NCI-H128 (cell line): ENCODE data around the gene ROBO2.

Source experiments
- DNase-seq: peaks from one replicate; lab custom pipeline; 2025; ENCODE audit not compliant: unreplicated experiment; lab: John Stamatoyannopoulos, UW

ROBO2 gene

GRCh38 chr3:77039606-77040171, at the start of gene ROBO2:
ROBO2 (plus strand) TSS chr3:77040099; CDS start chr3:77040786, 687 bp downstream.
- DNase-seq, result peak; percentile 14

DNA sequence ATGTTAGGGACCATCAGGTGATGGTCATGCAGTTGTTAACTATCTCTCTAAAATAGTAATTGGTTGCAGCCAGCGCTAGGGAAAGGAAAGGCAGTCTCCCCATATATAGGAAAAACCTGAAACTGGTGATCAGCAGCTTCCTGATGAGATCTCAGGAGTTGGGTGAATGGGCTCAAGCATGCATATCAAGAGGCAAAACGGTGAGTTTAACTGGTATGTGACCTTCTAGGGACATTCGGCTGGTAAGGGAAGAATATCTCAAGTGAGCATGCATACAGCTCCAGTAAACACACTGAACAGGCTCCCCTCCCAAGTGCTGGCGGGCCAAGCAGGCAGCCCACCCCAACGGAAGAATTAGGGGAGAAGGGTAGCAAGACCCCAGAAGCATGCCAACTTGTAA, 49.3 kb upstream of the ROBO2 start:
- DNase-seq, result no peak

DNA sequence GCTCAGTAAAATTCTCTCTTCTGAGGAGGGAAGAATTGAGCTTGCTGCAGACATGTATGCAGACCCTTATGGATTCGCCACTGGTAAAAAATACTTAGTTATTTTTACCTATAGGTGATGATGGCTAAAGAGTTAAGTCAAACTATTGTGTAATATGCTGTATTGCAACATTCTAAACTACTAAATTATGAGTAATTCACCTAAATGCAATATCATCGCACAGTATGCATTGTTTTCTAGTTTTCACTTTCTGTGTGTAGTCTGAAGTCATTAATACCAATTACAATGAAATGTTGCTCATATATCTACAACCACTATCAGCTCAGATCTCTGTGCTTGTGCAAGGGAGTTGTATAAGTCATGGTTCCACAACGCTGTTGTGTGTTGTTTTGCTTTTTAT, 48.7 kb upstream of the ROBO2 start:
- no peak for DNase-seq

DNA sequence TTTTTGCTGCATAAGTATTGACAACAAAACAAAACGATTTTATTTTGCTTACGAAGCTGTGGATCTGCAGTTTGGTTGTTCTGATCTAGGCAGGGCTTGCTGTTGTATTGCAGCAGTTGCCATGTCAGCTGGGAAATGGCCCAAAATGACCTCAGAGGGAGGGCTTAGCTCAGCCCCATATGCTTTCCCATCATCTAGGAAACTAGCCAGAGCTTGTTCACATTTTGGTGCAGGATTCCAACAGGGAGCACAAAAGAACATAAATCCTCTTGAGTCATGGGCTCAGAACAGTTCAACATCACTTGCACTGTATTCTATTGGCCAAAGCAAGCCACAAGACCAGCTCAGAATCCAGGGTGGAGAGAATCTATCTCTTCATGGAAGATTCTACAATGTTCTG, 42.2 kb upstream of the ROBO2 start:
- no peak for DNase-seq

GRCh38 chr3:76998555-76998954, 41.3 kb upstream of the ROBO2 start:
- no peak for DNase-seq

DNA sequence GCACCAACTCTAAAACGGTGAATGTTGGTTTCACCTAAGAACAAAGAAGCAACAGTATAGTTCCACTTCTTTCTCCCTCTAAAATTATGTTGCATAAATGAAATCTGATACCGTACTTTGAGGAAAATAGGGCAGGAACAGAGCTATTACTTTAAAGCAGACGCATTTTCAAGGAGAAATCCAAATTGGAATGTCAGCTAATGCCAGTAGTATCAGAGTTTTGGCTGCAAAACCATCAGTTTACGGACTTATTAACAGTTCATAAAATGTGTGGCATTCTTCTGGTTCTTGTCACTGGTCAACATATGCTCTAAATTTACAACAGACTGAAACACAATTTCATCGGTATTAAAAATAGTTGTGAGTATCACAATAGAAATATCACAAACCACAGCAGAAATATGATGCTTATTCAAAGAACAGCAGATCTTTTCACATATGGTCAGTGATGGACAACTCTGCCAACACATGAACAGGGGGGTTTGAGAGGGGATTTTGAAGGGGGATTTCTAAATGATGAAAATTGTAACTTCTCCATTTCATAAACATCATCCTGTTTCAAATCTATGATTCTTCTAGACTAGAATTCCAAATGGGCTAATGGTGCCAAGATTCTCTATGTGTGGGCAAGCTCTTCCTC, 38.7 kb upstream of the ROBO2 start:
- DNase-seq, result no peak

DNA sequence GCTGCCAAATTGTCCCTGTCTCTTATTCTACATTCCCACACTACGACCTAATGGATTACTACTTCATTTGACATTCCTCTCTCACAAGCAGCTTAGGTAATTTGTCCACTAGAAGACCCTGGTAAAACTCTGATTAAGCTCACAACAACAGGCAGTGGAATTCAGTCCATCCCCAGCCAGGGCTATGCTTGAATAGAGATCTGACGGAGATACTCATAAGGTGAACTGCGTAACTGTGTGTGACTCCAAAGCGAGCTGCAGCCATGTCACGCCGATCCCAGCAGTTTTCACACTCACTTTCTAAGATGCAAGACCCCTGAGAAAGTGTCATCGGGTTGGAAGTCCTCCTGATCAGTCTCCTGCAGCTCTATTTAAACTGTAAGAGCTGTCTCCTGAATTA, 25.7 kb upstream of the ROBO2 start:
- no peak for DNase-seq

GRCh38 chr3:77025471-77025870, 14.4 kb upstream of the ROBO2 start:
- DNase-seq, result no peak

GRCh38 chr3:77026904-77027634, 12.8 kb upstream of the ROBO2 start:
- no peak for DNase-seq

GRCh38 chr3:77028005-77028404, 11.9 kb upstream of the ROBO2 start:
- DNase-seq, result no peak

DNA sequence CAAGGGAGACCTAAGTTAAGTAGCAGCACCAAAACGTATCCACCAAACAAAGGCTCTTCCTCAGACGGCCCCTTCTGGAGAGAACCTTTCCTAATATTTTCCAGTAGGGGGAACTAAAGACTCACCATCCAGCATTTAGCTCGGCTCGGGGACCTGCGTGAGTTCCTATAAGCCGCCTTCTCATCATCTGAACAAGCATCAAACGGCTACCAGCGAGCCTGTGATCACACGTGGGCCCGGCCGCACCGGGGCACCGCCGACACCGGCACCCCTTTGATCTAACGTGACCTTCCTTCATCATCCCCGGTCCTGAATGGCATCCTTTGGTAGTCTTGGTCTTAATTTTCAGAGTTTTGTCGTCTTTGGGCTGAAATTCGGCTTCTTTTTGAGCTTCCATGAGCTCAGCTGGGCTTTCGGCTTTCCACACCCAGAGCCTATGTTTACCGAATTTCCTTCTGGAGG, 1.4 kb upstream of the ROBO2 start:
- peak; percentile 68 for DNase-seq

- peak; percentile 40 for DNase-seq
These were observed 831 bp upstream of the ROBO2 start for GRCh38 chr3:77038930-77039605.

GRCh38 chr3:77040216-77040615, 317 bp downstream of the ROBO2 start:
- DNase-seq, result no peak

DNA sequence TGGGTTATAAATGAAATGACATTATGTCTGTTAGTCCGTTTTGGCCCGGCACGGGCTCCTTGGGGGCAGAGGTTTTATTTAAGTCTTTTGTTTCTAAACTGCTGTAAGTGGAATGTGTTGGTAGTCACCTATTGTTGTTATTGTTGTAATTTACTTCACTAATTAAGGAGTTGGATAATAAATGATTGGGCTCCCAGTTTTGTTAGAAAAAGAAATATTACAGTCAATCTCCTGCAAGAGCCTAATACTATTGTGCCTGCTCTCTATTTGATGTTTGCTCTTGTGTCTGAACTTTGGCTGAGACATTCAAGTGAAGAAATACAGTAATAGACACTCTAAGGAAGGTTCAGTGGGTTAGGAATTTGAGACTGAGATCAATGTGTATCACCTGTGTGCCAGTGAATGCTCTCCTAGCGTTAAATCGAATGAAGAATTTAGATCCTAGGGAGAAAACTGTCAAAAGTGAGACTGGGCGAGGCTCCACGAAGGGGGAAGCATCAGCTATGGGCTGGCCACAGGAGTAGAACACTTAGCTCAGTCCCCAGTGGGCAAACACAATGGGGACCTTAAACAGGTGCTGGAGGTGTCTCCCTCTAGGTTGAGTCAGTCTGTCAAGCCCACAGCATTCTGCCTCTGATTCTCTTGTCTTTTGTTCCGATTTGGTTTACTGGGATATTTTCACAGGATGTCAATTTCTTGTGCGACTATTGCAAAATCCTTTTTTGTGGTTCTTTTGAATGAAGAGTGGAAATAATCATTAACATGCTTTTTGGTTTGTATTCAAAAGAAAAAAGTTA, 1.2 kb downstream of the ROBO2 start:
- DNase-seq, result no peak

GRCh38 chr3:77041811-77042210, 1.9 kb downstream of the ROBO2 start:
- DNase-seq, result no peak

GRCh38 chr3:77042343-77042742, 2.4 kb downstream of the ROBO2 start:
- no peak for DNase-seq

GRCh38 chr3:77042882-77043281, 3.0 kb downstream of the ROBO2 start:
- DNase-seq, result no peak

- no peak for DNase-seq
These were observed 5.8 kb downstream of the ROBO2 start for GRCh38 chr3:77045686-77046085.

DNA sequence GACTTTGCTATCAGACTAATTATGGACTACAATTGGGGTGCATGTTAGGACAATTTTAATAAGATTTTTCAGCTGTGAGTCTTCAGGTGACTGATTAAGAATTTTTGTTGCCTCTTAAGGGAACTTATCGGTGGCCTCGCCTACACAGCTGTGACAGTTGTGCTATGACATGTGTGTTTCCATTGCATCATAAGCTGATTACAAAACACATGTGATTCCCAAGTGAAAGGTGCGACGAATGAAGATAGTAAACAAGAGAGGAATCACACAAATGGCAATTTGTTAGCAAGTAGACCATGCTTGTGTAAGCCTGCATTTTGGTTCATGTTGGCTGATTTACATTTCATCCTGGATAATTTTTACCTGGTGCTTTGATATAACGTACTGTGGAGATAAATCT, 8.3 kb downstream of the ROBO2 start:
- no peak for DNase-seq

- DNase-seq, result no peak
These were observed 11.7 kb downstream of the ROBO2 start for GRCh38 chr3:77051591-77051990.

DNA sequence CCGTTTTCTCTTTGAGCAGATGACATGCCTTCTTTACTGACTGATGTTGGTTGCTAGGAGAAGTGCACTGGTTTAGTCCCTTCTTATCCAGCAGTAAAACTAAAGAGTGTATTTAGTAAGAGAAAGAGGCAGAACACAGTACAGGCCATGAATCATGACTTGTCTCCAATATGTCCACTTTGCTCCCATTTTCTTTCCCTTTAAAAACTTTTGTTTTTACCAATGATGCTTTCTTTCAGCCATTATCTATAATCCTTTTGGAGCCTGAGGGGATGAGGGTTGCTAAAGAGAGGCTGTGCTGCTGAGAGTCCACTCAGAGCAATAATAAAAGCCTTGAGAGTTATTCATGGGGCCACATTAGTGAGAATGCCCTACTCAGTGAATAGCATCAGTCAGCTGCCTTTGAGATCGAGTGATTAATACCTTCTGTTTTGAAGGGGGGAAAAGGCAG, 12.2 kb downstream of the ROBO2 start:
- no peak for DNase-seq
